Loucy (cell line): ENCODE measurements around the gene VILL.

Source experiments
- H2AFZ ChIP-seq: fragments of 200-600 bp; sonication (generic); 2 replicates; pipeline ENCODE4 v1.6.0; 2016; ENCODE audit warnings: antibody characterized with exemption, mild to moderate bottlenecking, low read length, moderate library complexity
- H3F3A ChIP-seq: fragments of 200-600 bp; 2 replicates; pipeline ENCODE4 v1.6.0; 2016; ENCODE audit warnings: antibody characterized with exemption, low read depth, mild to moderate bottlenecking
- H3K27me3 ChIP-seq: fragments of 200-600 bp; sonication (generic); 2 replicates; pipeline ENCODE4 v1.6.1; 2014; ENCODE audit warnings: low read length, mild to moderate bottlenecking; ENCODE audit not compliant: insufficient read depth, poor library complexity, severe bottlenecking
- H3K36me3 ChIP-seq: fragments of 200-600 bp; sonication (generic); 2 replicates; pipeline ENCODE4 v1.6.1; 2016; ENCODE audit warnings: low read length; ENCODE audit not compliant: insufficient read depth
- H3K4me1 ChIP-seq: fragments of 200-600 bp; sonication (generic); 2 replicates; pipeline ENCODE4 v1.5.1; 2014; ENCODE audit warnings: low read length, mild to moderate bottlenecking; ENCODE audit not compliant: insufficient read depth, poor library complexity, severe bottlenecking
- H3K4me2 ChIP-seq: fragments of 200-600 bp; sonication (generic); 2 replicates; pipeline ENCODE4 v1.6.0; 2014; ENCODE audit warnings: antibody characterized with exemption, low read length, low read depth, mild to moderate bottlenecking; ENCODE audit not compliant: poor library complexity, severe bottlenecking
- H3K4me3 ChIP-seq: fragments of 200-600 bp; sonication (generic); 2 replicates; pipeline ENCODE4 v1.5.1; 2014; ENCODE audit warnings: low read length, mild to moderate bottlenecking, mixed read lengths; ENCODE audit not compliant: poor library complexity, severe bottlenecking
- H3K79me2 ChIP-seq: fragments of 200-600 bp; sonication (generic); 2 replicates; pipeline ENCODE4 v1.6.1; 2014; ENCODE audit warnings: low read length; ENCODE audit not compliant: insufficient read depth
- H3K9ac ChIP-seq: fragments of 200-600 bp; sonication (generic); 2 replicates; pipeline ENCODE4 v1.6.0; 2014; ENCODE audit warnings: mild to moderate bottlenecking, low read depth, low read length, moderate library complexity; ENCODE audit not compliant: poor library complexity, severe bottlenecking
- H3K9me2 ChIP-seq: fragments of 200-600 bp; sonication (generic); replicated peaks from 2 replicates; pipeline ENCODE4 v1.6.1; 2016; ENCODE audit warnings: low read depth, low read length, mixed read lengths
- H3K9me3 ChIP-seq: fragments of 200-600 bp; sonication (generic); 2 replicates; pipeline ENCODE4 v1.6.1; 2014; ENCODE audit warnings: mild to moderate bottlenecking, antibody characterized with exemption, low read length, low read depth; ENCODE audit not compliant: insufficient read depth
- H4K20me1 ChIP-seq: fragments of 200-600 bp; sonication (generic); 2 replicates; pipeline ENCODE4 v1.6.0; 2014; ENCODE audit warnings: antibody characterized with exemption, low read length, mild to moderate bottlenecking; ENCODE audit not compliant: insufficient read depth, poor library complexity, severe bottlenecking
- EZH2phosphoT487 ChIP-seq: fragments of 200-600 bp; IDR thresholded peaks from 2 replicates; pipeline ENCODE4 v1.6.1; 2018; ENCODE audit warnings: antibody characterized with exemption, mild to moderate bottlenecking, moderate library complexity, borderline replicate concordance
- TF ChIP-seq, protein P1 (sequence below): fragments of 200-600 bp; sonication (generic); conservative IDR thresholded peaks from 2 replicates; pipeline ENCODE4 v1.5.1; 2014; ENCODE audit warnings: mild to moderate bottlenecking, antibody characterized with exemption, low read length

Gene VILL

DNA sequence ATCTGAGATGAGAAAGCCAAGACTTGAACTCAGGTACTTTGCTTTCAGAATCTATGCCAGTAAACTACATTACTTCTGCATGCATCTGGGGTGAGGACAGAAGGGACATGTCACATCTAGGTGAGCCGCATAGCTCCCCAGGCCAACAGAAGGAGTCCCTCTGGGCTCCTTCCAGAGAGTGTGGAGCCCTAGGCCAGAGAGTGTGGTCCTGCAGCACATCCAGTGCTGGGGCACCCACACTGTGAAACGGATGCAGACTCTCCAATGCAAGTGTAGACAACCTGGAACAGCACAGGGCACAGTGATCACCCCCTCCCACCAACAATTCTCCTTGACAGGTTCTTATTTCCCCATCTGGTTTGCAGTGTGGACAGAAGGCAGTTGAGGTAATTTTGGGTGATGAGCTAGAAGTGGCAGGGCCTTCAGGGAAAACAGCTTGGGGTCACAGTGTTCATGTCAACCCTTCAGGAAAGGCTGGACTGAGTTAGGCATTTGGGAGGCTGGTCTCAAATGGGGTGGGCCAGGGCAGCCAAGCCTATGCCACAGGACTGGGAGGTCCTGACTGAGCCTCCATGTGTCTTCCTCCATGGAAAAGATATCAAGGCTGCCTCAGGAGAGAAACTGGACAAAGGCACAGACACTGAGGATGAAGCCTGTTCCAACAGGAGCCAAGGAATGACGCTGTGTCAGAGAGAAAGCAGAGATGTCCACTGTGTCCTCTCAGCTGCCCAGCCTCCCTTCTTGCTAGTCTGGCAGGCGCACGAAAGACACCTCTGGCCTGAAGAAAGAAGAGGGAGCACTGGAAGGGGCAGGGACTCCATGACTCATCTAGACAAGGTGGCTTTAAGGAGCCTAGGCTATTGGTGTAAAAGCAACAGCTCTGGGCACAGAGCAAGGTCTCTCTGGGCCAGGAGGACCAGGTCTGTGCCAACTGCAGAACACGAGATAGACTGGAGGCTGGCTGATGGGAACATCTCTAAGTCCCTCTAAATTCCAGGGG is 37.2 kb downstream of the VILL start:
- H3K4me3 ChIP-seq: no peak overlapping the region
- H3K9me3 ChIP-seq: no peaks in the 10 kb centered on the region
- H3K27me3 ChIP-seq: no peaks in the 10 kb centered on the region
- H3K79me2 ChIP-seq: no peaks in the 10 kb centered on the region
- H3K36me3 ChIP-seq: no peaks in the 10 kb centered on the region
- no peak overlapping the region for H3K9ac ChIP-seq
- H3K4me1 ChIP-seq: peaks cover 16% of the 10 kb centered on the region
- no peaks in the 10 kb centered on the region for H3F3A ChIP-seq
- no peaks in the 10 kb centered on the region for H3K9me2 ChIP-seq
- no peak overlapping the region for H3K4me2 ChIP-seq
- TF ChIP-seq, protein P1, sequence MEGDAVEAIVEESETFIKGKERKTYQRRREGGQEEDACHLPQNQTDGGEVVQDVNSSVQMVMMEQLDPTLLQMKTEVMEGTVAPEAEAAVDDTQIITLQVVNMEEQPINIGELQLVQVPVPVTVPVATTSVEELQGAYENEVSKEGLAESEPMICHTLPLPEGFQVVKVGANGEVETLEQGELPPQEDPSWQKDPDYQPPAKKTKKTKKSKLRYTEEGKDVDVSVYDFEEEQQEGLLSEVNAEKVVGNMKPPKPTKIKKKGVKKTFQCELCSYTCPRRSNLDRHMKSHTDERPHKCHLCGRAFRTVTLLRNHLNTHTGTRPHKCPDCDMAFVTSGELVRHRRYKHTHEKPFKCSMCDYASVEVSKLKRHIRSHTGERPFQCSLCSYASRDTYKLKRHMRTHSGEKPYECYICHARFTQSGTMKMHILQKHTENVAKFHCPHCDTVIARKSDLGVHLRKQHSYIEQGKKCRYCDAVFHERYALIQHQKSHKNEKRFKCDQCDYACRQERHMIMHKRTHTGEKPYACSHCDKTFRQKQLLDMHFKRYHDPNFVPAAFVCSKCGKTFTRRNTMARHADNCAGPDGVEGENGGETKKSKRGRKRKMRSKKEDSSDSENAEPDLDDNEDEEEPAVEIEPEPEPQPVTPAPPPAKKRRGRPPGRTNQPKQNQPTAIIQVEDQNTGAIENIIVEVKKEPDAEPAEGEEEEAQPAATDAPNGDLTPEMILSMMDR: no peak
- TF ChIP-seq EZH2phosphoT487: no peak
- no peak overlapping the region for H2AFZ ChIP-seq
- H4K20me1 ChIP-seq: no peaks in the 10 kb centered on the region

DNA sequence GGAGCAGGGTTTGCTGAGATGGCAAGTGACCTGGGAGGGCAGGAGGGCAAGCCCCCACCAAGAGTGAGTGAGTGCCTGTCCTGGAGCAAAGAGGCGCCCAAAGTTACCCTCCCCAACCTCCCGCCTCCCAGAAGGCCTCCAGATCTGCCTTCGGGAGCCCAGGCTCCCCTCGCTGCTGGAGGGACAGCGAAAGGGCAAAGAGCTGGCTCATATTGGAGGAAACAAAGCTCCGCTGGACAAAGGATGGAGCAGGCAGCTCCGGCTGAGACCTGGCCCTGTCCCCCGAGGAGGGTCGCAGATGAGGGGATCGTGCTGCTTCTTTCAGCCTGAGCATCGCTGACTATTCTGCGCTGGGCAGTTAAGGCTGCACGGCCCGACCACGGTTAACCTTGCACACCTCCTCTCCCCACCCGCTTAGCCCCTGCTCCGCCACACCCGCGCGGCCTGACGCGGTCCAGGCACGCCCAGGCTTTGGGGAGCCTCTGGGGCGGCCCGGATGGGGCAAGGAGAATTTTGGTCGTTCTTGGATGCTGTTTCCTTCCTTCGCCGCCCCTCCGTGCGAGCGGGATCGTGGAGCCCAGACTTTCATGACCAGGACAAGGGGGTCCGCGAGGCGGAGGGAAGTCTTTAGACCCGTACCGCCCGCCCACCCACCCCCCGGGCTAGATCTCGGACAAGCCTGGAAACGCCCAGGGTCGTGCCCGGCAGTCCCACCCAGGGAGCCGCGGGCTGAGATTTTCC is 38.2 kb downstream of the VILL start:
- Histone ChIP-seq H3K79me2 (no peaks in the 10 kb centered on the region), H3K36me3 (no peaks in the 10 kb centered on the region), H3K9ac (no peak overlapping the region), H3K4me2 (no peak overlapping the region), H3F3A (no peaks in the 10 kb centered on the region), H4K20me1 (no peaks in the 10 kb centered on the region), H3K9me3 (no peaks in the 10 kb centered on the region), H3K27me3 (no peaks in the 10 kb centered on the region), H3K4me3 (no peak overlapping the region), H2AFZ (no peak overlapping the region), H3K4me1 (peaks cover 10% of the 10 kb centered on the region), H3K9me2 (no peaks in the 10 kb centered on the region)
- TF ChIP-seq EZH2phosphoT487: no peak
- TF ChIP-seq, protein P1: no peak

DNA sequence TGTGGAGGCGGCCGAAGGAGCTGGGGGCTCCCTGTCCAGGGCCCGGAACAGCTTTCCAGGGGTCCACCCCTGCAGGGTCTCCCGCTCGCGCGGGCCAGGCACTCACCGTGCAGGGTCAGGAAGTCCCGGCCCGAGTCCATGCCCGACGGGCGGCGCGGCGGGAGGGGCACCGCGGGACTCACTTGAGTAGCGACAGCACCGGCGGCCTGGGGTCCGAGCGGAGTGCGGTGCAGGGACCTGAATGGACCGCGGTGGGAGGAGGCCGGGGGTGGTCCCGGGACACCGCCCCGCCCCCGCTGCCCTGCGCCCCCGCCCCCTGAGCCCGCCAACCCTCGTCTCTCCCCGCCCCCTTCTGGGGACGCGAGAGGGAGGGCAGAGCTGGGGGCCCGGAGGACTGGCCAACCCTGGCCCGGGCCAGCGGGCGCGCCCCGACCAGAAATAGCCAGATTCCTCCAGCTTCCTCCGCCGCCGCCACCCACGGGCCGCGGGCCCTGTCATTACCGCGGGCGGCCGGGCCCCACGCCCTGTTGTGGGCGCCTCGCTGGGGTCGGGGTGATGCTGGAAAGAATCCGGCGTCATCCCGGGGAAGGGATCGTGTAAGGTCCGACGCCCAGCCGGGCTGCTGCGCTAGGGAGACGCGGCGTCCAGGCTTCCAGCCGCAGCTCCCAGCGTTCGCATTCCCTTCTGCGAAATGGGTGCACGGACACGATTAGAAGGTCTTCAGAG is 39.0 kb downstream of the VILL start, which contains the start of gene PLCD1:
Gene PLCD1, minus strand, starts transcription at position 243 of the 726 bp plus-strand sequence. Its CDS starts 103 bp downstream, at position 140.
- no peaks in the 10 kb centered on the region for H3K9me3 ChIP-seq
- H3K36me3 ChIP-seq: no peaks in the 10 kb centered on the region
- H3K27me3 ChIP-seq: no peaks in the 10 kb centered on the region
- H3K4me3 ChIP-seq: no peak within 1 kb of the TSS
- TF ChIP-seq, protein P1: no peak
- no peak for TF ChIP-seq EZH2phosphoT487
- no peak within 1 kb of the TSS for H3K9ac ChIP-seq
- H4K20me1 ChIP-seq: no peaks in the 10 kb centered on the region
- no peaks in the 10 kb centered on the region for H3K9me2 ChIP-seq
- H2AFZ ChIP-seq: no peak within 1 kb of the TSS
- H3F3A ChIP-seq: no peaks in the 10 kb centered on the region
- peaks cover 9% of the 10 kb centered on the region for H3K4me1 ChIP-seq
- no peaks in the 10 kb centered on the region for H3K79me2 ChIP-seq
- no peak within 1 kb of the TSS for H3K4me2 ChIP-seq
